Fibroblast of the conjunctiva (primary cell): ENCODE results near the gene GLOD4.
A peak's percentile ranks its signal among the peaks of the same experiment; 100 is the strongest.
"Not testable (repeated sequence)": the region's sequence is repeated elsewhere in the genome, so short reads cannot be mapped to it uniquely, and the experiment has no call there.

ENCODE experiments used
- DNase-seq: peaks from one replicate; pipeline ENCODE4 v3.0.0-alpha.2; 2010; ENCODE audit warnings: low read depth

Gene GLOD4

DNA sequence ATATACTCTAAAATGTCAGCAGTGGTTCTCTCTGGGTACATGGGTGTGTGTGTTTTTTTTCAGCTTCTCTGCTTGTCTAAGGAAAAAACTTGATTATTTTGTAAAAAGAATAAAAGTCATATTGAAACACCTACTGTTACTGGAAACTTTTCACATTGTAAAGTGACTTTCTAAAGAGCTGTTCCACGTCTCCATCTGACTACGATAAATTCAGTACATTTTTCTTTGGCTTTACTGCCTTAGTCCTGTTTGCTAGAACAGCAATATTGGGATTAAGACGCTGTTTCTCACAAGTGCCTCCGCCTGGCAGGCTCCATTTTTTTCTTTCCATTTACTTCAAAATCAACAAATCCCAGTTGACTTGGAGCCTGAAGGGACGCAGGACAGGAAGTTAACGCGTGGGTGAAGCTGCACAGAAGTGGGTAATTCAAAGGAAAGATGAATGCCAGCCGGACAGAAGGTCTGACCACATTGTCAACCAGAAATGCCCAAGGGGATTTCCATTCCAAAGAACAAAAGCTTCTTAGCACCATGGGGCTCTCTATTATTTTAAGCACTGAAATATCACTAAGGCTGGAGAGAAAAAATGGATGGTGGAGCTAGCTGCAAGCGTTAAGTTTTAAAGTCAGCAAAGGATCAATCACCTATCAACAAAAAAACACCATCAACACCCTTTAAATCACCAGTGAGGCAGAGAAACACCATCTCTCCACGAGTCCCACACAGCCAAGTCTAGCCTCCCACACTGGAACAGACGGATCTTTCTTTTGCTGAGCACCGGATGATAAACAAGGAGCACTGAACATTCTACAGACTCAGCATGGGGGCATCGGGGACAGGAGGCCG is 8.4 kb downstream of the GLOD4 start:
- no peak for DNase-seq

GRCh38 chr17:773016-773415 is 9.1 kb downstream of the GLOD4 start:
- no peak for DNase-seq

GRCh38 chr17:767076-767475 is 15.0 kb downstream of the GLOD4 start:
- no peak for DNase-seq

DNA sequence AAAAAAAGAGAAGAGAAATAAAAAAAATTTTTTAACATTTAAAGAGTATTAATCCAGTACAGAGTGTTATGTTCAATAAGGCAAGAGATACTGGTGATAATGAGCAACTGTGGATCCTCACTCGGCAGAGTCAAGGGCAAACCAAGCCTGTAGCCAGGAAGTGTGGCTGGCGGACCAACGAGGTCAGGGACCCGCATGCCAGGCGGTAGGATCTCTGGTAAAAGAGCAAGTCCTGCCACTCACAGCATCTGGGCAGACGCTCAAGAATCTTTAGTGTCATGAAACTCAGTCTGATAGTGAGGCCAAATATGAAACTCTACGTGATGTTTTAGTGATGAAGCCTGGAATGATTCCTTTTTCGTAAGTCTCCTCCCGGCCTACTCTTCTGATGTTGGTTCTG is 21.7 kb downstream of the GLOD4 start:
- no peak for DNase-seq

- DNase-seq, result no peak
Measured at GRCh38 chr17:759964-760363, 22.1 kb downstream of the GLOD4 start.

GRCh38 chr17:756010-756567 is 26.0 kb downstream of the GLOD4 start:
- DNase-seq, result not testable (repeated sequence)

DNA sequence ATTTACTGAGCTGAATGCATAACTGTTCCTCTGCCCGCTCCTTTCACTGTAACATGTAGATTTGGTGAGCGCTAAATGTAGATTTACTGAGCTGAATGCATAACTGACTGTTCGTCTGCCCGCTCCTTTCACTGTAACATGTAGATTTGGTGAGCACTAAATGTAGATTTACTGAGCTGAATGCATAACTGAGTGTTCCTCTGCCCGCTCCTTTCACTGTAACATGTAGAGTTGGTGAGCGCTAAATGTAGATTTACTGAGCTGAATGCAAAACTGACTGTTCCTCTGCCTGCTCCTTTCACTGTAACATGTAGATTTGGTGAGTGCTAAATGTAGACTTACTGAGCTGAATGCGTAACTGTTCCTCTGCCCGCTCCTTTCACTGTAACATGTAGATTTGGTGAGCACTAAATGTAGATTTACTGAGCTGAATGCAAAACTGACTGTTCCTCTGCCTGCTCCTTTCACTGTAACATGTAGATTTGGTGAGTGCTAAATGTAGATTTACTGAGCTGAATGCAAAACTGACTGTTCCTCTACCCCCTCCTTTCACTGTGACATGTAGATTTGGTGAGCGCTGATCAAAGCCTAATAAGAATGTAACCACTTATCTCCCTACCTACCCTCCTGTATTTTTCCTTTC is 26.6 kb downstream of the GLOD4 start:
- DNase-seq, result not testable (repeated sequence)

GRCh38 chr17:753418-753817 is 28.7 kb downstream of the GLOD4 start:
- DNase-seq, result no peak

DNA sequence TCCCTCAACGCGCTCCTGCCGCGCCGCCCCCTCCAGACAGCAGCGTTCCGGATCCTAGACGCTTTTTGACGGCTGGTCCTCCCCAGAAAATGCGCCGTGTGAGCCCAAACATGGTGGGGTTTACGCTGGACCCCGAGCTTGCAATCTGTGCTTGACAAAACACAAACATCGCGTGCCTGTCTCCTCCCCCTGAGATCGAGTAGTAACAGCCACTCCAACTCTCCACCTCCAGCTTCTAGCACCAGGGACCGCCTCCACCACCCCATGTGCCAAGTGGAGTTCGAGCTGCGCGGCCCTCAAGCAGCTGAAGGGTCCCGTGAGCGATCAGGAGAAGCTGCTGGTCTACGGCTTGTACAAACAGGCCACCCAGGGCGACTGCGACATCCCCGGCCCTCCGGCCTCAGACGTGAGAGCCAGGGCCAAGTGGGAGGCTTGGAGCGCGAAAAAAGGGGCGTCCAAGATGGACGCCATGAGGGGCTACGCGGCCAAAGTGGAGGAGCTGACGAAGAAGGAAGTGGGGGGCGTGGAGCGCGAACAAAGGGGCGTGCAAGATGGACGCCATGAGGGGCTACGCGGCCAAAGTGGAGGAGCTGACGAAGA is 29.4 kb downstream of the GLOD4 start:
- DNase-seq, result peak; percentile 46

- DNase-seq, result peak; percentile 73
Measured at GRCh38 chr17:752002-752619, 30.0 kb downstream of the GLOD4 start, which contains the start of gene GEMIN4. GEMIN4 (minus strand) TSS chr17:752264; CDS start chr17:752142, 122 bp downstream.

GRCh38 chr17:751269-752001 is 30.6 kb downstream of the GLOD4 start:
- DNase-seq, result no peak

DNA sequence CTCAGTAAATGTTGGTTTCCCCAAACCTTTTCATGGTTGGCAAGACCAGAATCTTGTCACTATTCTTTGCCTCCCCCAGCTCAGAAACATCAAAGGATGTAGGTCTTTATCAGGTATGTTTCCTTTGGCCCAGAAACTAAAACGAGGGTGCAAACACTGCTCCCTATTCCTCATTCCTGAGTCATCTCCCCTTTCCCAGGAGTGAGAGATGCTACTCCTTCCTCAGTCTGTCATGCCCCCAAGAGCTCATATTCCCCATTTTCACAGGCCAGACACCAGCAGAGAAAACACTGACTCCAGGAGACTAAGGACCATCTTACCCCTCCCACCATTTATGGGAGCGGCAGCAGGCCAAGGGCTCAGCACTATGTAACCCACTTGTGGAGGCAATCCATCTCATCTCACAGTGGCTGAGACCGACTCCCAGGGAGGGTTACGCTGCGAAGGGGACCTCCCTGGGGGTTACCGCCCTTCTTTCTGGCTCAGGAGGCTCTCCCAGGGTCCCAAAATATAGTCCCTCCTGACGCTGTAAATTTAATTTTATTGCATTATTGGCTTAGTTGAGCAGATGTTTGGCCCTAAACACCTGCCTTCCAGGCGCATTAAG is 31.5 kb downstream of the GLOD4 start:
- DNase-seq, result no peak

- DNase-seq, result not testable (repeated sequence)
Measured at GRCh38 chr17:749359-749758, 32.7 kb downstream of the GLOD4 start.

DNA sequence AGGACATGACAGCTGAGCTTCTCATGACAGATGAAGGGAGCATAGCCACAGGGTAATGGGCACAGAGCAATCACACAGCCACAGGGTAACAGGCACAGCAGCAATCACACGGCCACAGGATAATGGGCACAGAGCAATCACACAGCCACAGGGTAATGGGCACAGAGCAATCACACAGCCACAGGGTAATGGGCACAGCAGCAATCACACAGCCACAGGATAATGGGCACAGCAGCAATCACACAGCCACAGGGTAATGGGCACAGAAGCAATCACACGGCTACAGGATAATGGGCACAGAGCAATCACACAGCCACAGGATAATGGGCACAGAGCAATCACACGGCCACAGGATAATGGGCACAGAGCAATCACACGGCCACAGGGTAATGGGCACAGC is 33.5 kb downstream of the GLOD4 start:
- DNase-seq, result not testable (repeated sequence)

- no peak for DNase-seq
Measured at GRCh38 chr17:746783-747629, 35.1 kb downstream of the GLOD4 start.

DNA sequence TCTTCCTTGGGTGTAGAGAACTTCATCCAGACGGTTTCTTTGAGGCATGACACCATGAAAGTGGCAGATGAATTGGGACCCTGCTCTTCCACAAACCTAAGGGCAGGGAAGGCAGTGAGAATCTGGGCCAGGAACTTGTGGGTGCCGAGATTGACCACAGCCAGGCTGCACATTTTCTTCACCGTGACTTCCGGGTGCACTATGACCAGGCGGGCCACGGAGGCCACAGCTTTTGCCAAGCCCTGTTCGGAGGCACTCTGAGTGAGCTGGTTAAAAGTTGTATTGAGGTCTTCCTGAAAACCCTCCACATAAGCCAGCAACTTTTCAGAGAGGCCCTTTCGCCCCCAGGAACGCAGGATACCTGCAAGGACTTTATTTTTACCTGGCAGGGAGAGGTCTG is 35.9 kb downstream of the GLOD4 start:
- DNase-seq, result no peak

- DNase-seq, result no peak
Measured at GRCh38 chr17:745406-745805, 36.7 kb downstream of the GLOD4 start.

- DNase-seq, result no peak
Measured at GRCh38 chr17:744937-745336, 37.1 kb downstream of the GLOD4 start.

DNA sequence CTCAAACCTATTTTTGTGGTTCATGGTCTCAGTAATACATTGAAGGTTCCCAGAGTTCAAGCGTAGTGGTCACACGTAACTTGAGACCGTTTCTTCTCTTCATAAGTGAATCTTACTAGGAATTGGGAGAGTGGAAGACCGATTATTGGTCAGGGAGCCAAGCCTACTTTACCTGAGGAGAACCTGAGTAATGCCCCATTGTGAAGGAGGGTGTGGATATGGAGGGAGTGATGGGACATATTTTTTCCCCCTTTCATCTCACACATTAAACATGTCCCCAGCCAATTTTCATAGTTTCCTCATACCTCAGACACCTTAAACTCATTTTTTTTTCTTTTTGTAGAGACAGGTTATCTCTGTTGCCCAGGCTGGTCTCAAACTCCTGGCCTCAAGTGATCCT is 38.9 kb downstream of the GLOD4 start:
- no peak for DNase-seq

DNA sequence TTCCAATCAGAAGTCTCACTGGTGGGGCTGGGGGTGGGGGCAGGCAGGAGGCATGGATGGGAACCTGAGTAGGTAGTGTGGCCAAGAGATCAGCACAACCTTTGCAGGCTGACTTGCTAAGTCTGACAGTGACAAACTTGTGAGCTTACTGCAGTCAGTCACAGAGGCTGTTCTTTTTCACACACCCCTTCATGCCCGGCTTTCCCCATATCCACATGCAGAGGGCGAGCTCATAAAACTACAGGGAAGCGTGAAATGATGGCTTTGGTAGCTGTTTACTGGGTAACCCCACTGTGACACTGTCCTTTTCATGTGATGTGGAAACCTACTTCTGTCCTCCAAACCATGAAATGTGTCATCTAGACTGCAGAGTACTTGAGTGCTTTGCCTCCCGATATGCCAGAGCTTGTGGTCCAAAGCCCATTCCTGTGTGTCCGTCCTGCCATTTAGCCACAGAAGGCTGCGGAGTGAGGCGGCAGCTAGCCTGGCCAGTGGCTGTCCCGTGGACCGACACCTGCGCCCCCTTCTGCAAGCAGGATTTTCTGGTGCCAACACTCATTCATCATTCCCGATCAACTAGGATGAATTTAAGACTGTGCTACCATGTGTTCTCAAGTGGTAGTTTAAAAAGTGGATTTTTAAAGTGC is 39.8 kb downstream of the GLOD4 start:
- DNase-seq, result no peak
